ENCODE measurements around the gene OPCML.

The OPCML gene

DNA sequence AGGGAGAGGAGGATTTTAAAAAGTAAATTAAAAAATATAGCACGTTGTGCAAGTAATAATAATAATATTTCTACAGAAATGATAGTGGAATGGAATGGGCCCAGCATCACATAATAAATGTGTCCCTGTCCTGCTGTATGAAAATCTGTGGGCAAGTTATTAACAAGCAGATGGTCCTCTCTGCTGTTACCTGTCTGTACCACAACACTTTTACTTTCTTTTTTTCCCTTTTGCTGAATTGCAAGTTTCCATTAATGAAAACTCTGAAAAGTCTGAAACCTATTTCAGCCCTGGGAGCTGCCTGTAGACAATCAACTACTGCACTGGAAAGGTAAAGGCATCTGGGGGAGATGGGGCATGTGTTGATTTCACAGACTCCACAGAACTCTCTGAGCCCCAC, 937.1 kb downstream of the OPCML start:
- no peak overlapping the region for H2AFZ ChIP-seq (ENCODE audit: low read length)
- no peak overlapping the region for H3K4me3 ChIP-seq (ENCODE audit: low read length, poor library complexity, severe bottlenecking)
- H3K79me2 ChIP-seq (ENCODE audit: insufficient read depth, low read length) = no peaks in the 10 kb centered on the region
- no peaks in the 10 kb centered on the region for H3K4me1 ChIP-seq (ENCODE audit: insufficient read depth, low read length, poor library complexity, severe bottlenecking)
- no peaks in the 10 kb centered on the region for H4K20me1 ChIP-seq (ENCODE audit: insufficient read depth, low read length, poor library complexity, severe bottlenecking)
- H3K36me3 ChIP-seq (ENCODE audit: insufficient read depth, low read length) = no peaks in the 10 kb centered on the region
- no peaks in the 10 kb centered on the region for H3K9me2 ChIP-seq (replicated peaks; ENCODE audit: low read depth, low read length)
- 0 out of 2 replicates have a peak, but pooled peaks cover 3% of the 10 kb centered on the region for H3K9me3 ChIP-seq (ENCODE audit: insufficient read depth, low read depth, low read length)
- no peak overlapping the region for H3K9ac ChIP-seq (ENCODE audit: low read depth, low read length, poor library complexity, severe bottlenecking)
- TF ChIP-seq CTCF (conservative IDR thresholded peaks at IDR 0.05; ENCODE audit: low read length) = no peak
- no peak for TF ChIP-seq EZH2phosphoT487 (IDR thresholded peaks at IDR 0.05; ENCODE audit: borderline replicate concordance)
- no peaks in the 10 kb centered on the region for H3F3A ChIP-seq (ENCODE audit: low read depth)
- H3K4me2 ChIP-seq (ENCODE audit: low read depth, low read length, poor library complexity, severe bottlenecking) = no peak overlapping the region
- H3K27me3 ChIP-seq (ENCODE audit: insufficient read depth, low read length, poor library complexity, severe bottlenecking) = no peaks in the 10 kb centered on the region

DNA sequence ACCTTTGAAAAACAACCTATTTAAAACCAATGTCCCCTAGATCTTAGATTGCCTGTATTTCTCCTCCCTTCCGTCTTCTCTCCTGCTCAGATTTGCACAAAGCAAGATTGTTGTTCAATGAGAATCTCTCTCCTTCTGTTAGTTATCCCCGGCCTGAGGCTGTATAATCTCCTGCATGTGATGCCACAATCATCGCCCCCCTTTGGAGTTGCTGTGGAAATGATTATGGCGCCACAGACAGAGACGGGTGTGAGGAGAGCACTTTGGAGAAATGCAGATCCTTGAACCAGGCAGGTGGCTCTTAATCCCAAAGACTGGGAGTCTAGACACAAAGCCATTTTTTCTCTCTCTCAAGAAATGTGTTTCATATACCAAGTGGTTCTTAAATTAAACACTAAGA, 941.3 kb downstream of the OPCML start:
- no peak overlapping the region for H3K4me3 ChIP-seq (ENCODE audit: low read length, poor library complexity, severe bottlenecking)
- no peaks in the 10 kb centered on the region for H3K79me2 ChIP-seq (ENCODE audit: insufficient read depth, low read length)
- no peaks in the 10 kb centered on the region for H3K36me3 ChIP-seq (ENCODE audit: insufficient read depth, low read length)
- no peak overlapping the region for H3K9ac ChIP-seq (ENCODE audit: low read depth, low read length, poor library complexity, severe bottlenecking)
- TF ChIP-seq CTCF (conservative IDR thresholded peaks at IDR 0.05; ENCODE audit: low read length) (no peak), EZH2phosphoT487 (IDR thresholded peaks at IDR 0.05; ENCODE audit: borderline replicate concordance) (no peak)
- no peak overlapping the region for H2AFZ ChIP-seq (ENCODE audit: low read length)
- no peaks in the 10 kb centered on the region for H4K20me1 ChIP-seq (ENCODE audit: insufficient read depth, low read length, poor library complexity, severe bottlenecking)
- H3K27me3 ChIP-seq (ENCODE audit: insufficient read depth, low read length, poor library complexity, severe bottlenecking) = no peaks in the 10 kb centered on the region
- H3K9me3 ChIP-seq (ENCODE audit: insufficient read depth, low read depth, low read length) = no peaks in the 10 kb centered on the region
- H3K4me1 ChIP-seq (ENCODE audit: insufficient read depth, low read length, poor library complexity, severe bottlenecking) = no peaks in the 10 kb centered on the region
- H3K9me2 ChIP-seq (replicated peaks; ENCODE audit: low read depth, low read length) = no peaks in the 10 kb centered on the region
- no peak overlapping the region for H3K4me2 ChIP-seq (ENCODE audit: low read depth, low read length, poor library complexity, severe bottlenecking)
- H3F3A ChIP-seq (ENCODE audit: low read depth) = no peaks in the 10 kb centered on the region

DNA sequence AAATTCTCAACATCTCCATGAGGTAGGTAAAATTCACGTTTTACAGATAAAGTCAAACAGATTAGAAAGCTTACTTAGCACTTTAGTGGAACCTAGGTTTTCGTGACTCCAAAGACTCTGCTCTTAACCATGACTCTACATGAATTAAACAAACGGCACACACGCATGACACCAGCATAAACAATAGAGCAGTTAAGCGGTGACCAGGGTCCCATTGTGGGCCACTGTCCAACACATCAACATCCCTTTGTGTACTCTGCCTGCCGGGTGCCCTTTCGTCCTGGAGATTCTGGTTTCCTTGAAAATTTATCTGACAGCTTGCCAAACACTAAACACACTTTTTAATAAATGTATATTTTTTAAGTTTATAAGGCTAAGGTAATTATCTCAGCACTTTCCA, 941.7 kb downstream of the OPCML start:
- H3K36me3 ChIP-seq (ENCODE audit: insufficient read depth, low read length) = no peaks in the 10 kb centered on the region
- no peaks in the 10 kb centered on the region for H3K9me2 ChIP-seq (replicated peaks; ENCODE audit: low read depth, low read length)
- no peaks in the 10 kb centered on the region for H4K20me1 ChIP-seq (ENCODE audit: insufficient read depth, low read length, poor library complexity, severe bottlenecking)
- H3K4me1 ChIP-seq (ENCODE audit: insufficient read depth, low read length, poor library complexity, severe bottlenecking) = no peaks in the 10 kb centered on the region
- H3K4me3 ChIP-seq (ENCODE audit: low read length, poor library complexity, severe bottlenecking) = no peak overlapping the region
- no peak overlapping the region for H3K4me2 ChIP-seq (ENCODE audit: low read depth, low read length, poor library complexity, severe bottlenecking)
- no peak overlapping the region for H2AFZ ChIP-seq (ENCODE audit: low read length)
- H3K79me2 ChIP-seq (ENCODE audit: insufficient read depth, low read length) = no peaks in the 10 kb centered on the region
- no peaks in the 10 kb centered on the region for H3K27me3 ChIP-seq (ENCODE audit: insufficient read depth, low read length, poor library complexity, severe bottlenecking)
- H3K9ac ChIP-seq (ENCODE audit: low read depth, low read length, poor library complexity, severe bottlenecking) = no peak overlapping the region
- no peaks in the 10 kb centered on the region for H3K9me3 ChIP-seq (ENCODE audit: insufficient read depth, low read depth, low read length)
- no peaks in the 10 kb centered on the region for H3F3A ChIP-seq (ENCODE audit: low read depth)
- no peak for TF ChIP-seq CTCF (conservative IDR thresholded peaks at IDR 0.05; ENCODE audit: low read length)
- no peak for TF ChIP-seq EZH2phosphoT487 (IDR thresholded peaks at IDR 0.05; ENCODE audit: borderline replicate concordance)
